ENCODE measurements around the gene FLNC. TPM values are rescaled to one million over a fixed set of nuclear protein-coding genes. Genes with fewer than 3 reads are reported as not detected.
A peak's percentile ranks its signal among the peaks of the same experiment; 100 is the strongest.

FLNC gene
- polyA plus RNA-seq, 2 of the 4 experiments (the other 2 are of a cell fraction): 0.43 to 3.4 TPM

DNA sequence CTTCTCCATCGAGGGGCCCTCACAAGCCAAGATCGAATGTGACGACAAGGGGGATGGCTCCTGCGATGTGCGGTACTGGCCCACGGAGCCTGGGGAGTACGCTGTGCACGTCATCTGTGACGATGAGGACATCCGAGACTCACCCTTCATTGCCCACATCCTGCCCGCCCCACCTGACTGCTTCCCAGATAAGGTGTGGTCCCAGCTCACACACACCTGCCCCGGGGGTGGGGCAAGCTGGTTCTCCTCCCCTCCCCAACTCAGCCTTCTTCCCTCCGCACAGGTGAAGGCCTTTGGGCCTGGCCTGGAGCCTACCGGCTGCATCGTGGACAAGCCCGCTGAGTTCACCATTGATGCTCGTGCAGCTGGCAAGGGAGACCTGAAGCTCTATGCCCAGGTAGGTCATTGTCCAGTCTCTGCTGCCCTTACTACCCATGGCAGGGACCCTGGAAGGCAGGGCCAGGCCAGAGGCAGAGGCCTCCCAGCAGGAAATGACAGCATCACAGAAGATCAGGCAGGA is 11.0 kb downstream of the FLNC start:
- no peak for FAIRE-seq
- WGBS (ENCODE audit: missing lambda C conversion rate): 83% methylated on average over 17 of the region's 17 CpGs
- TF ChIP-seq FOSL2 (IDR thresholded peaks at IDR 0.05) (no peak), FOSL2 (CRISPR knock-in tag; IDR thresholded peaks at IDR 0.05) (no peak), EHF (CRISPR knock-in tag; IDR thresholded peaks at IDR 0.05) (no peak)
- TF ChIP-seq, protein P1, sequence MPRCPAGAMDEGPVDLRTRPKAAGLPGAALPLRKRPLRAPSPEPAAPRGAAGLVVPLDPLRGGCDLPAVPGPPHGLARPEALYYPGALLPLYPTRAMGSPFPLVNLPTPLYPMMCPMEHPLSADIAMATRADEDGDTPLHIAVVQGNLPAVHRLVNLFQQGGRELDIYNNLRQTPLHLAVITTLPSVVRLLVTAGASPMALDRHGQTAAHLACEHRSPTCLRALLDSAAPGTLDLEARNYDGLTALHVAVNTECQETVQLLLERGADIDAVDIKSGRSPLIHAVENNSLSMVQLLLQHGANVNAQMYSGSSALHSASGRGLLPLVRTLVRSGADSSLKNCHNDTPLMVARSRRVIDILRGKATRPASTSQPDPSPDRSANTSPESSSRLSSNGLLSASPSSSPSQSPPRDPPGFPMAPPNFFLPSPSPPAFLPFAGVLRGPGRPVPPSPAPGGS (IDR thresholded peaks at IDR 0.05): no peak
- Histone ChIP-seq H3K4me2 (no peak overlapping the region), H3K27ac (no peak overlapping the region), H3K9me3 (no peaks in the 10 kb centered on the region), H3K4me3 (no peak overlapping the region), H3K4me1 (no peaks in the 10 kb centered on the region)
- POLR2A ChIA-PET: no interaction called here
- no peak for ATAC-seq
- DNase-seq (ENCODE audit: low read depth in 1 of 2, low spot score in 1 of 2): no peak
- CTCF ChIA-PET: interaction anchor here (1.2 to 2.4 kb wide), 5 partner anchors 8 to 105 kb away, joined by 3 to 16 read pairs (median 4); no protein-coding TSS in a partner anchor

GRCh38 chr7:128841921-128842673 is 11.9 kb downstream of the FLNC start:
- ATAC-seq (peak; percentile 31 to 82; a peak in 3 of 6 replicates), DNase-seq (ENCODE audit: low read depth in 1 of 2, low spot score in 1 of 2) (peak; percentile 48 to 59), FAIRE-seq (no peak)
- ChIA-PET POLR2A (no interaction called here), CTCF (interaction anchor here (1.0 to 2.9 kb wide), 7 partner anchors 8 to 106 kb away, joined by 3 to 16 read pairs (median 5); partner anchors contain the start of gene ATP6V1F)
- Histone ChIP-seq H3K4me3 (no peak overlapping the region), H3K9me3 (no peaks in the 10 kb centered on the region), H3K4me1 (no peaks in the 10 kb centered on the region), H3K4me2 (no peak overlapping the region), H3K27ac (no peak overlapping the region)
- WGBS (ENCODE audit: missing lambda C conversion rate): 55% methylated on average over 22 of the region's 35 CpGs
- no peak for TF ChIP-seq HDAC2 (IDR thresholded peaks at IDR 0.05)
- TF ChIP-seq, protein P2, sequence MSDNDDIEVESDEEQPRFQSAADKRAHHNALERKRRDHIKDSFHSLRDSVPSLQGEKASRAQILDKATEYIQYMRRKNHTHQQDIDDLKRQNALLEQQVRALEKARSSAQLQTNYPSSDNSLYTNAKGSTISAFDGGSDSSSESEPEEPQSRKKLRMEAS (IDR thresholded peaks at IDR 0.05): peak; percentile 33; the same call in 1 of the 2 replicates
- TF ChIP-seq CTCF (IDR thresholded peaks at IDR 0.05): peak; percentile 64
- TF ChIP-seq SMC3 (IDR thresholded peaks at IDR 0.05): peak; percentile 40; the same call in 2 of the 3 replicates

DNA sequence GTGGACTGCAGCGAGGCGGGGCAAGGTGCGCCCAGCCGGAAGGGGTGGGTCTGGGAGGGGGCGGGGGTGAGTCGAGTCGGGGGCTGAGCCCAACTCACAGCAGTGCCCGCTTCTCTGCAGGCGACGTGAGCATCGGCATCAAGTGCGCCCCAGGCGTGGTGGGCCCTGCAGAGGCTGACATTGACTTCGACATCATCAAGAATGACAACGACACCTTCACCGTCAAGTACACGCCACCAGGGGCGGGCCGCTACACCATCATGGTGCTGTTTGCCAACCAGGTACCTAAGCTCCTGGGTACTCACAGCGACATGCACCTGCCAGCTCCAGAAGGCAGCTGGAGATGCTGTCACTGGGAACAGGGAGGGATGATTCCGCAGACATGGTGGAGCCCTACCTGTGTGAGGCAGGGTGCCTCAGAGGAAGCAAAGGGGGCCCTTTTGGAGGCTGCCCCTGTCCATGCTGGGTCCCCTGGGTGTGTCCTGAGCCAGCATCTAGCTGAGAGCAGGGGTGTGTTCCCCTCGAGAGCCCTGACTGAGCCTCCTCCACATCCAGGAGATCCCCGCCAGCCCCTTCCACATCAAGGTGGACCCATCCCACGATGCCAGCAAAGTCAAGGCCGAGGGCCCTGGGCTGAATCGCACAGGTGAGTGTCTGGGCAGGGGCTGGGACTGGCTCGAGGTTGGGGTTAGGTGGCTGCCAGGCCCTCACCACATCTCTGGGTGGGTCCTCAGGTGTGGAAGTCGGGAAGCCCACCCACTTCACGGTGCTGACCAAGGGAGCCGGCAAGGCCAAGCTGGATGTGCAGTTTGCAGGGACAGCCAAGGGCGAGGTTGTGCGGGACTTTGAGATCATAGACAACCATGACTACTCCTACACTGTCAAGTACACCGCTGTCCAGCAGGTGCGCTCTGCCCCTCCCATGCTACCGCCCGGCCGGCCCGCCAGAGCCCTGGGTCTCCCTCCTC is 12.8 kb downstream of the FLNC start:
- TF ChIP-seq RFX5 (IDR thresholded peaks at IDR 0.05): no peak
- TF ChIP-seq ELK1 (IDR thresholded peaks at IDR 0.05; ENCODE audit: low read depth, low read length): no peak
- no peak for TF ChIP-seq SREBF2 (IDR thresholded peaks at IDR 0.05)
- TF ChIP-seq BHLHE40 (IDR thresholded peaks at IDR 0.05; ENCODE audit: low read depth, low read length): no peak
- TF ChIP-seq HOXB5 (CRISPR knock-in tag; IDR thresholded peaks at IDR 0.05): no peak
- TF ChIP-seq EHF (CRISPR knock-in tag; IDR thresholded peaks at IDR 0.05): no peak
- no peak for TF ChIP-seq CHD4 (IDR thresholded peaks at IDR 0.05; ENCODE audit: borderline replicate concordance)
- no peak overlapping the region for H3K4me2 ChIP-seq
- ATAC-seq (no peak; a peak in 1 of 6 replicates), FAIRE-seq (no peak), DNase-seq (ENCODE audit: low read depth in 1 of 2, low spot score in 1 of 2) (no peak)
- ChIA-PET CTCF (interaction anchor here (0.6 to 2.9 kb wide), 9 partner anchors 10 to 525 kb away, joined by 3 to 16 read pairs (median 4); partner anchors contain the start of gene ATP6V1F), POLR2A (no interaction called here)
- no peaks in the 10 kb centered on the region for H3K4me1 ChIP-seq
- no peak overlapping the region for H3K27ac ChIP-seq
- H3K4me3 ChIP-seq: no peak overlapping the region
- 85% methylated on average over 24 of the region's 38 CpGs for WGBS (ENCODE audit: missing lambda C conversion rate)
- no peaks in the 10 kb centered on the region for H3K9me3 ChIP-seq
